Stimulated activated CD4-positive, alpha-beta T cell treated with anti-CD3 and anti-CD28 coated beads, Interleukin-2, amount 100 ng/mL, for 48 hours (primary cell): ENCODE data around the gene STRA6.

Source experiments
- DNase-seq, 2 donors: peaks; one replicate each; pipeline ENCODE4 v3.0.0-alpha.2; 2020

Gene STRA6

DNA sequence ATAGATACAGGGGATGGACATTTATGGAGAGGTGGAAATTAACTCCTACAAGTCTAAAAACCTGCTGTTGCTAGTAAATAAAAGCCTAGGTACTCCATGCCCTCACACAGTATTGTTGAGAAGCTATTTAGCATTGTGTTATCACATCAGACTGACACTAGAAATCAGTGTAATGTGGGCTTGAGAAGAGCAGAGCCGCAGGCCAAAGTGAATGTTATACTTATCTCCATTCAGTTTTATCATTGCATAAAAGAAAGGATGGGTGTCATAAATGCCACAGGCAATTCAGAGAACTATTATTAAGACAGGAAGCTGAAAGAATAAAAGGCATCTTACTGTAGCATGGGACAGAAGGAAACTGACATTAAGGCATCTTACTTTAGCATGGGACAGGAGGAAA, 42.8 kb downstream of the STRA6 start:
- DNase-seq, result no peak

DNA sequence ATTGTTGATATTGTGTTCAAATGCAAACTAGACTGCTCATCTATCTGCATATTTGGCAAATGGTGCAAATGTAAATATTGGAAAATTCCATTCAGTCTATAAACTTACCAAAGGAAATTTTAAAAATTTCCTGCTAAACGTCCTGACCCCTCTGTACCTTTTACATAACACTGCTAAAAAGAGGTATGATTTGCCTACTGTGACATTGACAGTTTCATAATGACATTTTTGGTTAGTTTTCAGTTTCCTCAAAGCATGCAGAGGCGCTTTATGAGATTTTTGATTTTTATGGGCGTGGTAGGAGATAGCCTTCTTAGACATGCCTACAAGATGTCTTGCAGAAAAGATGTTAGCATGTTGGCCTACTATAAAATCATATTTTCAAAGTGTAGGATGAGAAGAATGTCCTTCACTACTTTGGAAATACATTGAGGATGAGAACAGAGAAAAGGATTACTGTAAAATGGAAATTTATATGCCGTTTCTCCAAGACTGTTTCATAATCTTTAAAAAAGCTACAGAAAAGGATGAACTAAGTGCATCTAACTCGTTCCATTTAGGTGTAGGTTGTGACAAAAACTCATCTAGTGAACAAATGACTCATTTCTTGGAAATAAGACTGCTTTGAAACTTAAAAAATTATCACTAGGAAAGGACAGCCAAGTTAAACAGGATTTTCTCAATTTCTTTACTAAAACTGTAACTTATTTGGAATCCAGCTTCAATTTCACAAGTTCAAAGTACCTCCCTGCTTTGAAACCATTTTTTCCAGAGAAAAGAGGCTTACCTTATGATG, 43.5 kb downstream of the STRA6 start:
- no peak for DNase-seq

DNA sequence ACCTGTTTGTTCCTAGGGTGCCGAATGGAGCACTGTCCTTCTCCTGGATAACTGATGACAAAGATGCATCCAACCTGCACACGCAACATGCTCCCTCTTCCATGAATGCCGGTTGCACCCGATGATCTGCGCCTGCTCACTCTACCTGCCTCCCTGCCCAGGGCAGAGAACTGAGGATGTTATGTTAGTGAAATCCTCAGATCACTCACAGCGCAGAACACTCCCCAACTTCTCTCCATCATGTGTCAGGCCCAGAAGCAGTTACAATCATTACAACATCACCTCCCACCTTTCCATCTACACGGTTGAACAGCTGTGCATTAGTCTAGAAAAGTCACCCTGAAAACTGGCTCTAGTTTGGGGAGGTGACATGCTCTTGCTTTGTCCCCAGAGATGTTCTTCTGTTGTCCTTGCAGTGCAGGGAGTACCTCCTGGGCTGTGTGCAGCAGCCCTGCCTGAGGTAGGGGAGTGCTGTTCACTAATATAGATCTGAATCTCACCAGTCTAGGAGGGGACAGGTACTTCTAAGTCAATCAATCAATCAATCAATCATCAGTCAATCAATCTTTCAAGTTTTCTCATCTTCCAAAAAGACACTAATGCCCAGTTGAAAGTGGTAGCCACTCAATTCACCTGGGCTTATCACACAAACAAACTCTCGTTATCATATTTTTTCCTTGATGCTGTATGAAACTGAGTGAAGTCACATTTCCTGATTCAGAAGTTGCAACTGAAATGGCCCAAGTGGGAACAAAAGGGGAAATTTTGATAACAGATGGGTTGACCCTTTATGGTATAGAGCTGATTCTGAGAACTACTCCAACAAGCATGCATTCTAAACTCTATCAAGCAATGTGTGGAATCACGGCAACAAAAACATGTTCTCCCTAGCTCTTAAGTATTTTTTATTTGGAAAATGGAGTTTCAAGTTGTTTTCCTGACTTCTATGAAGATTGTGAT, 44.4 kb downstream of the STRA6 start:
- no peak for DNase-seq

DNA sequence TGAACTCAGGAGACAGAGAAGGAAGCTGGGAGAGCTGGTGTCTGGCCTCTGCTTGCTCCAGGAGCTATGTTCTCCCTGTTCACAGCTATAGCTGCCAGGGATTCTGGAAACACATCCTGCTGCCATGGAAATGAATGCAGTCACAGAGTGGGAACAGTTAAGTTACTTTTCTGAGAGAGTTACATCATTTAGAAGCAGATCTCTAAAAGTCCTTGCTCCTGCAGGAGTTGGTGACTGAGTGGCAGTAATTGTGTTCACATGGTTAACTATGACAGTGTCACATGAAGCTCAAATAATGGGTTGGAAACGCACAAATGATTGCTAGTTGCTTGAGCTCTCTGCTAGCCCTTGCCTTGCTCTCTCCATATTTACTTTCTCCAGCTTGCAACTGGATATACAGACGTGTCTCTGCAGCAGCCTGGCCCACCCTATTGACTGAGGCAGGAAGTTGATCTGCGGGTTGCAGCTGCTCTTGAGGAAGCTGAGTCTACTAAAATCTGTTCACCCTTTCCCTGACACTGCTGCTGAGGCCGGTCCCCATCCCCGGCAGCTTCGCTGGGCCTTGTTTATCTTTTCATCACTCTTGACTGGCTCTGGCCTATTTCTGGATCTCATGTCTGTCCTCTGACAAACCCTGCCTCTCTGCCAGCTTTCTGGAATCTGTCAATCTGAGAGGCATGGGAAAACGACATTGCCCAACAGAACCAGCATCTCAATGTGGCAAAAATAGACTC, 45.7 kb downstream of the STRA6 start:
- DNase-seq, result no peak

DNA sequence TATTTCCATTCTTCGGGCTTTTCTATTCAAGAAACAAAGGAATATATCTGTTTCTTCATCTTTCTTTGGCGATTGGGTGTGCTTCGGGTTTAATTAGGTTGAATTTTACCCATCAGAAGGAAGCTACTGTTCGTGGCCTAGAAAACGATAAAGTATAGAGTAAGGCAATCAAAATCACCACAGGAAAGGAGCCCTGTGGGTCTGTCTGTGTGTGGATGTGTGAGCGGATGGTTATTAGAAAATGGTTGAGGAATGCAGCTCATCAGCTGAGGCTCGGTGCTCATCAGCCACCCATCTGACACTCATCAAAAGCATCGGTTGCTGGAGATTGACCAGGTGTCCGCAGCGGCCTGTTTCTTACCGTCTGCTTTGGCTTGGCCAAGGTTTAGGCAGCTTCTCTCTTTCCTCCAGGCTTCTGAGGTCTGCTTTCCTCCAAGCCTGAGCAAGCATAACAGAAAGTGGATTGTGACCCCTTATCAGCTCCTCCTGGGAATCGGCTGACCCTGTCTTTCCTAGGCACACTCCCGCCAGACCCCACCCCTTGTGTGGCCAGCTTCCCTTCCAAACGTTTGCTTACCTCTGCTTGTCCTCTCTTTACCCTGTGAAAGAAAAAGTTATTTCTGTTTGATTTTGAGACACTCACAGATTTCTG, 46.7 kb downstream of the STRA6 start:
- no peak for DNase-seq

DNA sequence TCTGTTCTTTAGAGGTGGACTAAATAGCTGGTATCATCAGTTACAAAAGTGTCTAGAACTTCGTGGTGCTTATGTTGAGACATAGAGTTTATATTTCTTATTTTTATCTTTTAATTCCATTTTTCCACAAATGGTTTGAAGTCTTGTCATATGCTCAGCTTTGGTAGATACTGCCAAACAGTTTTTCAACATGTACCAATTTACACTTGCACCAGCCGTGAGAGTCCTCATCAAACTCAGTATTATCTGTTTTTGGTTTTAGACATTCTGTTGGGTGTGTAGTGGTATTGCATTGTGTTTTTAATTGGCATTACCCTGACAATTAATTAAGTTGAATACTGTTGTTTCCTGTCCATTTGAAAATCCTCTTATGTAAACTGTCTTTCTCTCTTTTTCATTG, 55.5 kb downstream of the STRA6 start:
- DNase-seq, result no peak

DNA sequence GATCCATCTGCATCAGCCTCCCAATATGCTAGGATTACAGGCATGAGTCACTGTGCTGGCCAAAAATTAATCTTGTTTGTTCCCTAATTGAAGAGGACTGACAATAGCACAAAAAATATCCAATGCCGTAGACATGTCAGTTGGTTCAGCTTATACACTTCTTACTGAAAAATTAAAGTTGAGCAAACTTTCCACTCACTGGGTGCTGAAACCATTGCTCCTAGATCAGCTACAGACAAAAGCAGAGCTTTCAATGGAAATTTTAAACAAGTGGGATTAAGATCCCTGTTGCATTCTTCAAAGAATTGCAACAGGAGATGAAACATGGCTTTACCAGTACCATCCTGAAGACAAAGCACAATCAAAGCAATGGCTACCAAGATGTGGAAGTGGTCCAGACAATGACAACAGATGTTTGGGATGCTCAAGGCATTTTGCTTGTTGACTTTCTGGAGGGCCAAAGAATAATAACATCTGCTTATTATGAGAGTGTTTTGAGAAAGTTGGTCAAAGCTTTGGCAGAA, 56.2 kb downstream of the STRA6 start:
- DNase-seq, result no peak

DNA sequence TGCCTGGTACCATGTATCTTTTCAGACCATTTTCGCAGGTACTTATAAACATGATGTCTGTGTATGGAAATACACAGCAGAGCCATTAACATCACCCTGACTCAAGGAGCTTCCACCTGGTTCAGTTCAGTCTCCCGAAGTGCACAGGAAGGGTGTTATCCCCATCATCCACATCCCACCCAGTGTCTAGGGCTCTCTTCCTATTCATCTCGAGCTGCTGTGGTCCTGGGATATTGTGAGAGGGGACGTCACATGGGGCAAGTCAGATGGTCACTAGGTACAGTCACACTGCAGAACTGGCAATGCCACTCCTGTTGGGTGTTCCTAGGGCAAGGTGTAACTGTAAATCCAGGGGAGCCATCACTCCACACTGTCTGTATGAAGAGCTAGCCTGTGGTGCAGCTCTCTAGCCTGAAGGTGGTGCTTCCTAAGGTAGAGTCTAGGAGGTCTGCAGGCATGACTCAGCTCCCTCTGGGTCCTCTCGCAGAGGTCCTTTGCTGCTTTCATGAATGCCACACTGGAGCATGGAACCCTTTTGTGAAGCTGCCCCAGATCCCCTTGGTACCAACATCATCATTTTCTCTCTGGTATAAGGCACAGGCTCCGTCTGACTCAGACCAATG, 58.3 kb downstream of the STRA6 start:
- no peak for DNase-seq

DNA sequence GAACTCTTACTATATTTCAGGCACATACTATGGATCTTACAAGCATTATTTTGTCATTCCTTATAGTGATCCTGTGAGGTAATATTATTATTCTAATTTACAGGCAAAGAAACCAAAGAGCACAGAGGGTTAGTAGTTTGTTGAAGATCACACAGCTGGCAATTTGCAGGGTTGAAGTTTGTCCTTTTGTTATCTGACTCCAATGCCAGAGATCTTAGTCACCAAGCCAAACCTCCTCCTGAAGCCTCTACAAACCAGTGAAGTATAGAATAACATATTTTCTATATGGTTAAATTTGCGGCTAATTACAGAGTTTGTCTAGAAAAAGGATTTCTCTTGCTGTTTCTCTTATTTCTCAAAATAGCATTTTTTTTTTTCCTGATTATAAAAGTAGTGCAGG, 61.0 kb downstream of the STRA6 start:
- DNase-seq, result no peak

DNA sequence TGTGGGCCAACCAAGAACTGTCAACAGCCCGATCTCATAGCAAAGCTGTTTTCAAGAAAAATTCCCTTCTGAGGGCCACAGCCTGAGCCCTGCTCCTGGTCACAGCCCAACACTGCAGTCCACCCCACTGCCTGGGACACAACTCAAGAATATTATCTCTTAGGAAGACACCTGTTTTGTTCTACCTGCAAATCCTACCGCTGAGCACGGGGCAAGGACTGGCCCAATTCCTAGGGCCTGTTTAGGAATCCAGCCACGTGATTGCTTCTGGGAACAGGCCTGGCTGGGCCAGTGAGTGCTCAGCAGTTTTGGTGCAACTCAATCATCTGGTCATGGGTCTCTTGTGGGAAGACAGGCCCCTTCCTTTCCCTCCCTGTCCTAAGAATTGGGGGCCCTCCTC, 63.9 kb downstream of the STRA6 start:
- DNase-seq, result no peak

DNA sequence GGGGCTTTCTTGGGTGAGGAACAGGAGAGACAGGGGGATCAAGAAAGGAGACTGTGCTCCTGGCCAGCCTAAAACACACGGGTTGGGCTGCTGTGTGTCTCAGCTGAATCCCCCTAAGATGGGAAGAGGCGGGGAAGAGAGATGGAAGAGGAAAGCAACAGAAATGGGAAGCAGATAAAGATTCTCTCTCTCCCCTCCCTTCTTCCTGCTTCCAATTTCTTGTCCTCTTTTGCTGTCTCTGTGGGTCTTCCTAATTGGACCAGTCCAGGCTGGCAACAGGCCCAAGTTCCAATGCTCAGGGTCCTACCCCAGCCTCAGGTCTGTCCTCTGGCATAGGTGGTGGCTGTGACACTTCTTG, 65.1 kb downstream of the STRA6 start:
- no peak for DNase-seq

DNA sequence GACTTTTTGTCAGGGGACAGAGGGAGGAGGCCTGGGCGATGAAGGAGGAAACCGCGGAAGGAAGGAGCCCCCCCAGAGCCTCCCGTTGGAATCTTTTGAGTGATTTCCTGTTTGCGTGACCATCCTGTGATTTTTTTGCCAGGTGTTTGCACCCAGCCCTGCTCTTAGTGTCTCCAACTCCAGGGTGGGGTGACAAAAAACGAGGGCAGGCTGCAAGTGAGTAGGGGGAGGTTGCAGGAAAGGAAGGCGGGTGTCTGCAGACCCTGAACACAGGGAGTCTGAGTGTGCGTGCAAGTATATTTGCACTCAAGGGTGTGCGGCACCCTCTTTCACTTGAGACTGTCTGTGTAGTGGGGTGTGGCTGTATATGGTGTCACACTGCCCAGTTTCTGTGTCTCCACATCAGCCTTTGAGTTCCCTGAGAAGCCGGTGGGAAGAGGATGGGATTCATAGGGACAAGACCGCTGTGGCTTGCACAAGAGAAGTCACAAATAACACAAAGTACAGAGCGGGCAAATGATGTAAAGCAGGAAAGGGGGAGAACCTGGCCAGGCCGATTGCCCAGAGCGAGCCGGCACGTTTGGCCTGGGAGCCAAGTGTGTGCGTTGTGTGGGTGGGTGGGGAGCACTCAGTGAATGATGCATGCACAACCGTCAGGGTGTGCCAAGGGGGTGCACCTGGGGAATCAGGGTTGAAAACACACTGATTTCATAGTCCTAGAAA, 65.6 kb downstream of the STRA6 start:
- DNase-seq, result no peak

DNA sequence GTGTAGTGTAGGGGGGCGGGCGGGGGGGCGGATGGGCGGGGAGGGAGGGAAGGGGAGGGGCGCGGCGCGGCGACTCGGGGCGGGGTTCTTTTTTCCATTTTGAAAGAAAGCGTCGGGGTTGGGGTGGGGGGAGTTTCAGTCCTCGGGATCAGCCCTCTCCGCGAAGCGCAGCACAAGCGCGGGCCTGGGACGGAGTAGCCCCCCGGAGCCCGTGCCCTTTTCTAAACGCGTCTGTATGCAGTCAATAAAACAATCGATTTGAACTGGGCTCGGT, 66.1 kb downstream of the STRA6 start:
- DNase-seq, result no peak

DNA sequence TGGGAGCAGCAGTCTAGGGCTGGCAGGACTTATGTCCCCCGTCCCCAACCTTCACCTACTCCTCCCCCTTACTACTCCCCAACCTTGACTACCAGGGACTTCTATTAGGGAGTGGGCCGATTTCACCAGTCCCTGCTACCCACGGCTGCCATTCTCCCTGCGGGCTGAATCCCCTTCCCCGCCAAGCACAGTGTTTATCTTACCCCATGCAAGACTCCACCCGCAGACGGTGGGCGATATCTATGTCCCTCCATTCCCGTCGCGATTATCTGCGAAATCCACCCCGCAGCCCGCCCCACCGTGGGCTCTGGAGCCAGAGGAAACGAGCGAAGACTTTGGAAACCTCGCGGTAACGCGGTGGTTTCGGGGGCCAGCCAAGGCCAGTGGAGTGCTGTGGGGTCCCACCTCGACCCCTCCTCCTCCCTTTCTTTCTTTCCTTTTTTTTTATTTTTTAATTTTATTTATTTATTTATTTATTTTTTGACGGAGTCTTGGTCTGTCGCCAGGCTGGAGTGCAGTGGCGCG, 67.5 kb downstream of the STRA6 start:
- DNase-seq, result no peak

DNA sequence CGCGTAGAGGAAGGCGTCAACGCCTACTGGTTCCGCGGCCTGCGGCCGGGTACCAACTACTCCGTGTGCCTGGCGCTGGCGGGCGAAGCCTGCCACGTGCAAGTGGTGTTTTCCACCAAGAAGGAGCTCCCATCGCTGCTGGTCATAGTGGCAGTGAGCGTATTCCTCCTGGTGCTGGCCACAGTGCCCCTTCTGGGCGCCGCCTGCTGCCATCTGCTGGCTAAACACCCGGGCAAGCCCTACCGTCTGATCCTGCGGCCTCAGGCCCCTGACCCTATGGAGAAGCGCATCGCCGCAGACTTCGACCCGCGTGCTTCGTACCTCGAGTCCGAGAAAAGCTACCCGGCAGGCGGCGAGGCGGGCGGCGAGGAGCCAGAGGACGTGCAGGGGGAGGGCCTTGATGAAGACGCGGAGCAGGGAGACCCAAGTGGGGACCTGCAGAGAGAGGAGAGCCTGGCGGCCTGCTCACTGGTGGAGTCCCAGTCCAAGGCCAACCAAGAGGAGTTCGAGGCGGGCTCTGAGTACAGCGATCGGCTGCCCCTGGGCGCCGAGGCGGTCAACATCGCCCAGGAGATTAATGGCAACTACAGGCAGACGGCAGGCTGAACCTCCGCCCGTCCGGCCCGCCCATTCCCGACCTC, 68.1 kb downstream of the STRA6 start:
- DNase-seq, result no peak

DNA sequence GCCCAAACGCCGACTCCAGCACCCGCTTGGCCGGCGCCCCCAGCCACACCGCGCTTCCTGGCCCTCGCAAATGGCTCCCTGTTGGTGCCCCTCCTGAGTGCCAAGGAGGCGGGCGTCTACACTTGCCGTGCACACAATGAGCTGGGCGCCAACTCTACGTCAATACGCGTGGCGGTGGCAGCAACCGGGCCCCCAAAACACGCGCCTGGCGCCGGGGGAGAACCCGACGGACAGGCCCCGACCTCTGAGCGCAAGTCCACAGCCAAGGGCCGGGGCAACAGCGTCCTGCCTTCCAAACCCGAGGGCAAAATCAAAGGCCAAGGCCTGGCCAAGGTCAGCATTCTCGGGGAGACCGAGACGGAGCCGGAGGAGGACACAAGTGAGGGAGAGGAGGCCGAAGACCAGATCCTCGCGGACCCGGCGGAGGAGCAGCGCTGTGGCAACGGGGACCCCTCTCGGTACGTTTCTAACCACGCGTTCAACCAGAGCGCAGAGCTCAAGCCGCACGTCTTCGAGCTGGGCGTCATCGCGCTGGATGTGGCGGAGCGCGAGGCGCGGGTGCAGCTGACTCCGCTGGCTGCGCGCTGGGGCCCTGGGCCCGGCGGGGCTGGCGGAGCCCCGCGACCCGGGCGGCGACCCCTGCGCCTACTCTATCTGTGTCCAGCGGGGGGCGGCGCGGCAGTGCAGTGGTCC, 68.7 kb downstream of the STRA6 start:
- no peak for DNase-seq

DNA sequence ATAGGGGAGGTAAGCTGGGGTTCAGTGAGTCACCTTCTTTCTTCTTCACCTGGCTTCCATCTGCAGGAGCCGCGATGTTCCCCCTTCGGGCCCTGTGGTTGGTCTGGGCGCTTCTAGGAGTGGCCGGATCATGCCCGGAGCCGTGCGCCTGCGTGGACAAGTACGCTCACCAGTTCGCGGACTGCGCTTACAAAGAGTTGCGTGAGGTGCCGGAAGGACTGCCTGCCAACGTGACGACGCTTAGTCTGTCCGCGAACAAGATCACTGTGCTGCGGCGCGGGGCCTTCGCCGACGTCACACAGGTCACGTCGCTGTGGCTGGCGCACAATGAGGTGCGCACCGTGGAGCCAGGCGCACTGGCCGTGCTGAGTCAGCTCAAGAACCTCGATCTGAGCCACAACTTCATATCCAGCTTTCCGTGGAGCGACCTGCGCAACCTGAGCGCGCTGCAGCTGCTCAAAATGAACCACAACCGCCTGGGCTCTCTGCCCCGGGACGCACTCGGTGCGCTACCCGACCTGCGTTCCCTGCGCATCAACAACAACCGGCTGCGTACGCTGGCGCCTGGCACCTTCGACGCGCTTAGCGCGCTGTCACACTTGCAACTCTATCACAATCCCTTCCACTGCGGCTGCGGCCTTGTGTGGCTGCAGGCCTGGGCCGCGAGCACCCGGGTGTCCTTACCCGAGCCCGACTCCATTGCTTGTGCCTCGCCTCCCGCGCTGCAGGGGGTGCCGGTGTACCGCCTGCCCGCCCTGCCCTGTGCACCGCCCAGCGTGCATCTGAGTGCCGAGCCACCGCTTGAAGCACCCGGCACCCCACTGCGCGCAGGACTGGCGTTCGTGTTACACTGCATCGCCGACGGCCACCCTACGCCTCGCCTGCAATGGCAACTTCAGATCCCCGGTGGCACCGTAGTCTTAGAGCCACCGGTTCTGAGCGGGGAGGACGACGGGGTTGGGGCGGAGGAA, 69.6 kb downstream of the STRA6 start:
- DNase-seq, result no peak

DNA sequence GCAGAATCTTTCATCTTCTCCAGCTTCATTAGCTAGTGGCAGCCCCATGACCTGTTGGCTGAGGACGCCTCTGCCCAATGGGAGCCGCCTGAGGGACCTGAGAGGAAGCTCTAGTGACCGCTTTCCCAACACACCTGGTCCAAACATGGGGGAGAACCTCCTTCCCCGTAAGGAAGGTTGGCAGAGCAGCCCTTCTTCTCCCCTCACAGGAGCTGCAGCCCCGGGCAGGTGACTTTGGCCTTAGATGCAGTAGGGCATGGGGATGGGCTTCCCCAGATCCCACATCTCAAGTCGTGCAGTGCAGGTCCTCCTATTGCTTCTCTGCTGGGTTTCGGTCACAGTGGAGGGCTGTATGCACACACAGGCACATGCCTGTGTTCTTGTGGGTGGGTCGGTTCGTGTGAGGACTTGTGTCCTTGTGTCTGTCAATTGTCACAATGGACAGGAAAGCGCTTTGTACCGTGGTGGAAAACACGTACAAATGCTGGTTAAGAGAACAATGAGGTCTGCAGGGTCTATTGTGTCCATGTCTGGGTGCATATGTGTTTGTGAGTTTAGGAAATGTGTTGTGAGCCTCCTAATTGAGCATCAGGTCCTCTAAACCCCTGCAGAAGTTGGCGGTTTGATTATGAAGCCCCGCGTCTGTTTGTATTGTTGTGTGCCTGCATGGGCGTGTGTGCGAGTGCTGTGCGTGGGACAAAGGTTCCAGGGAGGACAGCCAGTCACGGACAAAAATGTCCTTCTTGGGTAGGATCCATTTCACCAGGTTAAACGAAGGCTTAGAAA, 70.8 kb downstream of the STRA6 start:
- no peak for DNase-seq
